GM23248 (cell line): ENCODE measurements around the gene UPK1A. TPM values are rescaled to one million over a fixed set of nuclear protein-coding genes. Genes with fewer than 3 reads are reported as not detected.

ENCODE experiments used
- DNase-seq: peaks from one replicate; pipeline ENCODE4 v3.0.0-alpha.2; 2015
- H2AFZ ChIP-seq: fragments of 200-600 bp; sonication (generic); 2 replicates; pipeline ENCODE4 v1.6.1; 2016; ENCODE audit warnings: antibody characterized with exemption
- H3F3A ChIP-seq: fragments of 200-600 bp; sonication (generic); 2 replicates; pipeline ENCODE4 v1.6.1; 2016; ENCODE audit warnings: mild to moderate bottlenecking, antibody characterized with exemption, mixed run types; ENCODE audit not compliant: insufficient read depth
- H3K27ac ChIP-seq: fragments of 200-600 bp; sonication (generic); 2 replicates; pipeline ENCODE4 v1.5.1; 2016; ENCODE audit warnings: mild to moderate bottlenecking
- H3K27me3 ChIP-seq: fragments of 200-600 bp; sonication (generic); replicated peaks from 2 replicates; pipeline ENCODE4 v1.6.1; 2016; ENCODE audit warnings: mild to moderate bottlenecking; ENCODE audit not compliant: insufficient read depth
- H3K36me3 ChIP-seq: fragments of 200-600 bp; sonication (generic); 2 replicates; pipeline ENCODE4 v1.6.1; 2016; ENCODE audit warnings: low read depth, mild to moderate bottlenecking
- H3K4me1 ChIP-seq: fragments of 200-600 bp; sonication (generic); 2 replicates; pipeline ENCODE4 v1.6.1; 2016; ENCODE audit warnings: mild to moderate bottlenecking; ENCODE audit not compliant: insufficient read depth
- H3K4me2 ChIP-seq: fragments of 200-600 bp; sonication (generic); one replicate; pipeline ENCODE4 v1.6.1; 2016; ENCODE audit warnings: mild to moderate bottlenecking; ENCODE audit not compliant: unreplicated experiment
- H3K4me3 ChIP-seq: fragments of 200-600 bp; sonication (generic); 2 replicates; pipeline ENCODE4 v1.5.1; 2016; ENCODE audit warnings: mild to moderate bottlenecking
- H3K79me2 ChIP-seq: fragments of 200-600 bp; sonication (generic); 2 replicates; pipeline ENCODE4 v1.6.1; 2016; ENCODE audit warnings: mild to moderate bottlenecking; ENCODE audit not compliant: insufficient read depth
- H3K9ac ChIP-seq: fragments of 200-600 bp; sonication (generic); 2 replicates; pipeline ENCODE4 v1.6.1; 2016; ENCODE audit warnings: mild to moderate bottlenecking
- H3K9me2 ChIP-seq: fragments of 200-600 bp; sonication (generic); 2 replicates; pipeline ENCODE4 v1.6.1; 2016; ENCODE audit warnings: mixed run types, mild to moderate bottlenecking, moderate library complexity; ENCODE audit not compliant: insufficient read depth
- H3K9me3 ChIP-seq: fragments of 200-600 bp; sonication (generic); one replicate; pipeline ENCODE4 v1.6.1; 2017; ENCODE audit warnings: low read depth
- H4K20me1 ChIP-seq: fragments of 200-600 bp; sonication (generic); 2 replicates; pipeline ENCODE4 v1.6.0; 2016; ENCODE audit not compliant: insufficient read depth
- EZH2 ChIP-seq: fragments of 200-600 bp; sonication (generic); IDR thresholded peaks from 2 replicates; pipeline ENCODE4 v1.6.1; 2018; ENCODE audit warnings: antibody characterized with exemption, mild to moderate bottlenecking; ENCODE audit not compliant: insufficient read depth, poor library complexity, severe bottlenecking
- EZH2phosphoT487 ChIP-seq: fragments of 200-600 bp; sonication (generic); IDR thresholded peaks from 2 replicates; pipeline ENCODE4 v1.6.1; 2018; ENCODE audit warnings: antibody characterized with exemption, moderate library complexity, mild to moderate bottlenecking, low read depth; ENCODE audit not compliant: insufficient read depth
- WGBS, 2 experiments: methylation state at CpG; one replicate each; pipeline ENCODE4 v1.1.6; 2015 to 2017; ENCODE audit warnings: low lambda C conversion rate in 2 of 2, low coverage in 1 of 2; ENCODE audit errors: missing lambda C conversion rate in 2 of 2; 5-methylcytosine and 5-hydroxymethylcytosine counted together
- in situ Hi-C: fragments of 300-500 bp; cut with MboI; formaldehyde crosslinking; loops from 2 replicates; pipeline ENCODE4 v1.15.0; 2020
- polyA plus RNA-seq: library from polyadenylated mRNA; unstranded; fragments of >200 nt; fragmentation: Nextera tagmentation; extraction: Ambion mirVana; gene quantifications from 2 replicates; pipeline ENCODE4 v1.2.1, GENCODE V29; 2016
- total RNA-seq: library from RNA; depleted of rRNA; stranded (reverse); fragments of >200 nt; shearing (Covaris generic); gene quantifications from 2 replicates; pipeline ENCODE4 v1.2.3, GENCODE V29; 2014

Gene UPK1A
- total and polyA plus RNA-seq, 2 experiments from 2014 or later: not detected

DNA sequence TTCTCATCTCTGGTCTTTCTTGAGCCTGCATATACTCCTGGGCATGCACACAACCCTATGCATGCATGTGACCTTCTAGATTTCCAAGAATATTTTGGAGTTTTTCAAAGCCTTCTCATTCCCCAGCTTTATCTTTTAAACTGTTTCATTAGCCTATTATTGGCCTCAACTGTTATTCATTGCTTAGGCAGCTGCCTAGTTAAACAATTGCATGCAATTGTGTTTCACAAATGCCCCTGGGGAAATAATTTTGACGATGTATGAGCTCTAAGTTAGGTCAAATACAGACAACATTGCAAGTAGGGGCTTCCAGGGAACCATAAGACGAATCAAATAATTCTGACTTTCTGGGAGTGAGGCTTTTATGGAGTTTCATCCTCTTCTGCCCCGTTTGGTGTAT lies 2.3 kb upstream of the UPK1A start:
- Histone ChIP-seq H2AFZ (no peak overlapping the region), H3K4me3 (no peak overlapping the region), H4K20me1 (no peaks in the 10 kb centered on the region), H3K79me2 (no peaks in the 10 kb centered on the region), H3K4me1 (no peaks in the 10 kb centered on the region), H3K9ac (no peak overlapping the region), H3K27me3 (0 out of 2 replicates have a peak, but pooled peaks cover 4% of the 10 kb centered on the region), H3K36me3 (no peaks in the 10 kb centered on the region; the same call in 1 of the 2 replicates), H3K27ac (no peak overlapping the region), H3K9me2 (no peaks in the 10 kb centered on the region), H3F3A (peaks cover 16% of the 10 kb centered on the region), H3K4me2 (no peak overlapping the region), H3K9me3 (no peaks in the 10 kb centered on the region)
- 59 to 63% methylated on average over 3 of the region's 3 CpGs for WGBS, 2 experiments
- in situ Hi-C loops: no loop called here
- no peak for DNase-seq
- TF ChIP-seq EZH2 (no peak), EZH2phosphoT487 (no peak)

DNA sequence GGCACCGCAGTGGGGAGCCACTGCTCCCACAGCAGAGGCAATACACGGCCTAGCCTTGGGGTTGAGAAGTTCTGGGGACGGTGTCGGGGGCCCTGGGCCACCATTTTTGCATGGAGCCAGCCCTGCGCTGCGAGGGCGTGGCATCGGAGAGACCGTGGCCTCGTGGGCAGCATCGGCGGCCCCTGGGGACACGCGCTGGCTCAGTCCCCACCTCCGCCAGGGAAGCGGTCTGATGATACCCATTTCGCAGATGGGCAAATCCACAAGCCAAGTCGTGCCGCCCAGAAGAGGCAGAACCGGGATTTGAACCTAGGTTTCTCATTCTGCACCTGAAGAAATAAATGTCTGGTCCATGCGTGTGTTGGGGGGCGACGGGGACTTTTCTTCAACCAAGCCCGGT lies 1.2 kb upstream of the UPK1A start:
- Histone ChIP-seq H3K9ac (no peak overlapping the region), H3F3A (peaks cover 14% of the 10 kb centered on the region), H3K4me2 (no peak overlapping the region), H4K20me1 (no peaks in the 10 kb centered on the region), H3K4me3 (no peak overlapping the region), H3K79me2 (no peaks in the 10 kb centered on the region), H3K27ac (no peak overlapping the region), H2AFZ (no peak overlapping the region), H3K9me2 (no peaks in the 10 kb centered on the region), H3K4me1 (no peaks in the 10 kb centered on the region), H3K36me3 (no peaks in the 10 kb centered on the region), H3K27me3 (0 out of 2 replicates have a peak, but pooled peaks cover 8% of the 10 kb centered on the region), H3K9me3 (no peaks in the 10 kb centered on the region)
- WGBS, 2 experiments: 78 to 79% methylated on average over 23 to 24 of the region's 24 CpGs
- in situ Hi-C loops: no loop called here
- TF ChIP-seq EZH2: no peak
- TF ChIP-seq EZH2phosphoT487: no peak
- no peak for DNase-seq

DNA sequence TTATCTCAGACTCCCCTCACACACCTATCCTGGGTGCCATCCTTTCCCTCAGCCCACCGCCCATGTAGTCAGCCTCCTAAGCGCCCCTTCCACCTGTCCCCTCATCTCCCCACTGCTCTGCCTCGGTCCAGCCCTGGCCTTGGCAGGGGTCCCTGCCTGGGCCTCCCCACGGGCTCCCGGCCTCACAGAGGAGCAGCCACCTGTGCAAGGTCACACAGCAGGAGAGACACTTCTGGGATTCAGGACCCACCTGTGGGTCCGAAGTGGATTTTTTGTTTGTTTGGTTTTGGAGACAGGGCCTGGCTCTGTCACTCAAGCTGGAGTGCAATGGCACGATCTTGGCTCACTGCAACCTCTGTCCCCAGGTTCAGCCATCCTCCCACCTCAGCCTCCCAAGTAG lies 713 bp upstream of the UPK1A start:
- H3K27me3 ChIP-seq: 0 out of 2 replicates have a peak, but pooled peaks cover 8% of the 10 kb centered on the region
- no peak overlapping the region for H3K27ac ChIP-seq
- no peaks in the 10 kb centered on the region for H3K79me2 ChIP-seq
- no peaks in the 10 kb centered on the region for H3K9me3 ChIP-seq
- no peak overlapping the region for H2AFZ ChIP-seq
- no peaks in the 10 kb centered on the region for H3K36me3 ChIP-seq
- peaks cover 9% of the 10 kb centered on the region; the same call in 1 of the 2 replicates for H3F3A ChIP-seq
- no peaks in the 10 kb centered on the region for H4K20me1 ChIP-seq
- TF ChIP-seq EZH2: no peak
- TF ChIP-seq EZH2phosphoT487: no peak
- 52 to 54% methylated on average over 7 of the region's 7 CpGs for WGBS, 2 experiments
- H3K9ac ChIP-seq: no peak overlapping the region
- no peak overlapping the region for H3K4me2 ChIP-seq
- in situ Hi-C loops: no loop called here
- H3K9me2 ChIP-seq: no peaks in the 10 kb centered on the region
- DNase-seq: no peak
- H3K4me3 ChIP-seq: no peak overlapping the region
- no peaks in the 10 kb centered on the region for H3K4me1 ChIP-seq

DNA sequence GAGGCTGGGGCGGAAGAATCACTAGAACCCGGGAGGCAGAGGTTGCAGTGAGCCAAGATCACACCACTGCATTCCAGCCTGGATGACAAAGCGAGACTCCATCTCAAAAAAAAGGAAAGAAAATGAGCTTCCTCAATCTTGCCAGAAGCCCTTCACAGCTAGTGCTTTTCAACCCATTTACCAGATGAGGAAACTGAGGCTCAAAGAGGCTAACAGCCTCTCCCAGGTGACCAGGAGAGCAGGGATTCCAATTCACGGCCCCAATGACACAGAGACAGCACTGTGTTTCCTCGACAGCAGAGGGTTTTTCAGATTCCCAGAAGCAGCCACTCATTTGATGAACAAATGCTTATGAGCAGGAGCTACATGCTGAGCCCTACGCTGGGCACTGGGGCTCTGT lies 3.2 kb downstream of the UPK1A start:
- Histone ChIP-seq H3K4me1 (no peaks in the 10 kb centered on the region), H4K20me1 (no peaks in the 10 kb centered on the region), H3K4me3 (no peak overlapping the region), H3K36me3 (no peaks in the 10 kb centered on the region), H3K9me2 (no peaks in the 10 kb centered on the region), H3K27me3 (peaks cover 14% of the 10 kb centered on the region), H3F3A (no peaks in the 10 kb centered on the region), H3K9me3 (no peaks in the 10 kb centered on the region), H3K9ac (no peak overlapping the region), H3K79me2 (no peaks in the 10 kb centered on the region), H3K27ac (no peak overlapping the region), H2AFZ (no peak overlapping the region), H3K4me2 (no peak overlapping the region)
- DNase-seq: no peak
- TF ChIP-seq EZH2 (no peak), EZH2phosphoT487 (no peak)
- 41 to 53% methylated on average over 6 of the region's 6 CpGs for WGBS, 2 experiments
- in situ Hi-C loops: no loop called here

DNA sequence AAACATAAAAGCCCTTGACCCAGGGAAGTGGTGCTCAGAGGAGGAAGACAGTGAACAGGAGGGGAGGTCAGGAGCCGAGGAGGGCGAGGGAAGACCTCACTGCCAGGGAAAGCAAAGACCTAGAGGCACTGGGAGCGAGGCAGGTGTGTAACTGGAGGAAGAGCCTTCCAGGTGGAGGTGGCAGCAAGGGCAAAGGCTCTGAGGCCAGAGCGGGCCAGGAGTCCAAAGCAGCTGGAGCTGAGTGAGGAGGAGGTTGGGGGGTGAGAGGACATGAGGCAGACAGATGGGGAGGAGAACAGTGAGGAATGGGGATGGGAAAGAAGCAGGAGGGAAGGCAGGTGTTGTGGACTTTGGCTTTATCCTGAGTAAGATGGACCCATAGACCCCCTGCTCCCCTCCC lies 3.7 kb downstream of the UPK1A start:
- in situ Hi-C loops: no loop called here
- Histone ChIP-seq H3K9ac (no peak overlapping the region), H3K27me3 (peaks cover 14% of the 10 kb centered on the region), H3K36me3 (no peaks in the 10 kb centered on the region), H3K4me2 (no peak overlapping the region), H3K9me2 (no peaks in the 10 kb centered on the region), H3K79me2 (no peaks in the 10 kb centered on the region), H3F3A (no peaks in the 10 kb centered on the region), H3K27ac (no peak overlapping the region), H4K20me1 (no peaks in the 10 kb centered on the region), H3K4me3 (no peak overlapping the region), H3K4me1 (no peaks in the 10 kb centered on the region), H3K9me3 (no peaks in the 10 kb centered on the region), H2AFZ (no peak overlapping the region)
- TF ChIP-seq EZH2 (no peak), EZH2phosphoT487 (no peak)
- 16 to 27% methylated on average over 4 of the region's 4 CpGs for WGBS, 2 experiments
- DNase-seq: no peak
